GM12874 (cell line): ENCODE measurements around the gene MAN1C1.

Experiments
- TF ChIP-seq, protein P1 (sequence below): IDR thresholded peaks from 2 replicates; pipeline ENCODE4 v1.5.1; 2011; ENCODE audit warnings: low read depth, mild to moderate bottlenecking, control low read depth, low read length, moderate library complexity; ENCODE audit not compliant: insufficient read depth

MAN1C1 gene

DNA sequence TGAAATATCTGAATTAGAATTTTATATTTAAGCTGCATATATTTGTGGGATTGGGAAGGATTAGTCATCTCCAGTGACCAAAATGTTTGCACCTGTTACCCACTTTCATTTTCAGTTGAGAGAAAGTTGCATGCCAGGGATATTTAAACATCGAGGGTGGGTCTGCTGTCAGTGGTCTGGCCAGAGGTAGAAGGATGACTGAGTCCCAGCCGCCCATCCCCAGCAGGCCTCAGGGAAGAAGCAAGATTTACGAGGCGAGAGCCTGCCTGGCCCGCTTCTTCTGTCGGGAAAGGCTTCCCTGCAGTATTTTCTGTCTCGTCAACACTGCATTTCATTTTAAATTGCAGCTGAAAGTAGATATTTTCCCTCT is 1.4 kb upstream of the MAN1C1 start:
- TF ChIP-seq, protein P1, sequence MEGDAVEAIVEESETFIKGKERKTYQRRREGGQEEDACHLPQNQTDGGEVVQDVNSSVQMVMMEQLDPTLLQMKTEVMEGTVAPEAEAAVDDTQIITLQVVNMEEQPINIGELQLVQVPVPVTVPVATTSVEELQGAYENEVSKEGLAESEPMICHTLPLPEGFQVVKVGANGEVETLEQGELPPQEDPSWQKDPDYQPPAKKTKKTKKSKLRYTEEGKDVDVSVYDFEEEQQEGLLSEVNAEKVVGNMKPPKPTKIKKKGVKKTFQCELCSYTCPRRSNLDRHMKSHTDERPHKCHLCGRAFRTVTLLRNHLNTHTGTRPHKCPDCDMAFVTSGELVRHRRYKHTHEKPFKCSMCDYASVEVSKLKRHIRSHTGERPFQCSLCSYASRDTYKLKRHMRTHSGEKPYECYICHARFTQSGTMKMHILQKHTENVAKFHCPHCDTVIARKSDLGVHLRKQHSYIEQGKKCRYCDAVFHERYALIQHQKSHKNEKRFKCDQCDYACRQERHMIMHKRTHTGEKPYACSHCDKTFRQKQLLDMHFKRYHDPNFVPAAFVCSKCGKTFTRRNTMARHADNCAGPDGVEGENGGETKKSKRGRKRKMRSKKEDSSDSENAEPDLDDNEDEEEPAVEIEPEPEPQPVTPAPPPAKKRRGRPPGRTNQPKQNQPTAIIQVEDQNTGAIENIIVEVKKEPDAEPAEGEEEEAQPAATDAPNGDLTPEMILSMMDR: no peak

DNA sequence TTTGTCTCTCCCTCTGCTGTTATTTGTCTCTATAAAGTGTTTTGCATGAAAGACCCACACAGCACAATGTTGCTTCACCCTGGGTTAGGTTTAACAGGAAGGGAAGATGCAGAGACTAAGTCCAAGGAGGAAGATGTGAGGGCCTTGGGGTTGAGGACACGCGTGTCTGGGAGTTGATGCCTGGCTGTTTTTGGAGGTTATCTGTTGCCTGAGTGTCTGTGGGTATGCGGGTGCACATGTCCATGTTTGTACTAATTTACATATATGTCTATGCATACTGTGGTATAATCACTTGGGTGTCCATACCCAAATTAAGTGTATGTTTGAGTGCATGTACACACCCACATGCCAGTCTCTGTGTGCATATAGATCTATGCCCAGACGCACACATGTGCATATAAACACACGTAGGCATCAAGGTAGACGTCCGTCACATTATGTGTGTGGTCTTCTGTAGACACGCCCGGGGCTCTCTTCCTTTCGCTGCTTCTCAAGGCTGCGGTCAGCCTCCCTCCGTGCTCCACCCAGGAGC is 962 bp upstream of the MAN1C1 start:
- TF ChIP-seq, protein P1: no peak

DNA sequence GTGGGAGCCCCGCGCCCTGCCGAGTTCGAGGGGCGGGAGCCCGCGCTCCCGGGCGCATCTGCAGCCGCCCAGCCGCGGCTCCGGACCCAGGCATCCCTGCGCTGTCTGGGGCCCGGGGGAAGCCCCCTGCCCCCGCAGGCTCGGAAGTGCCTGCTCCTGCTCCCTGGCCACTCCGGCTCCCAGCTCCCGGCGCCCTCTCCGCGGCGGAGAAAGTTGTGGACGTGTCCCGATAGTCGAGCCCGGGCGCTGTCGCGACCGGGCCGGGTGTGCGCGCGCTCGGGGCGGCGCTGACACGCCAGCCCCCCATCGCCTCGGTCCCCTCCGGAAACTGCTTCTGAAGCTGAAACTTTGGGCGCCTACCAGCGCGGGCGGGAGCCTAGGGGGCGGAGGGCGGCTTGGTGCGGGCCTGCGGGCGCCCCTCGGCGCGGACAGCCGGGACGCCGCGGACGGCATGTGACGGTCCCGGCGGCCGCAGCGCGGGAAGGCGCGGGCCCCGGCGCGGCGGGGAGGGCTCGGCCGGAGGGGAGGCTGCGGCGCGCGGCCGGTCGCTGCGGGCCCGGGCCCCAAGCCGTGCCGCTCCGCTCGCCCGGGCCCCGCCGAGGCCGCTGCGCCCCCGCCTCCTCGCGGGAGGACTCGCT is 515 bp downstream of the MAN1C1 start:
- TF ChIP-seq, protein P1: no peak

DNA sequence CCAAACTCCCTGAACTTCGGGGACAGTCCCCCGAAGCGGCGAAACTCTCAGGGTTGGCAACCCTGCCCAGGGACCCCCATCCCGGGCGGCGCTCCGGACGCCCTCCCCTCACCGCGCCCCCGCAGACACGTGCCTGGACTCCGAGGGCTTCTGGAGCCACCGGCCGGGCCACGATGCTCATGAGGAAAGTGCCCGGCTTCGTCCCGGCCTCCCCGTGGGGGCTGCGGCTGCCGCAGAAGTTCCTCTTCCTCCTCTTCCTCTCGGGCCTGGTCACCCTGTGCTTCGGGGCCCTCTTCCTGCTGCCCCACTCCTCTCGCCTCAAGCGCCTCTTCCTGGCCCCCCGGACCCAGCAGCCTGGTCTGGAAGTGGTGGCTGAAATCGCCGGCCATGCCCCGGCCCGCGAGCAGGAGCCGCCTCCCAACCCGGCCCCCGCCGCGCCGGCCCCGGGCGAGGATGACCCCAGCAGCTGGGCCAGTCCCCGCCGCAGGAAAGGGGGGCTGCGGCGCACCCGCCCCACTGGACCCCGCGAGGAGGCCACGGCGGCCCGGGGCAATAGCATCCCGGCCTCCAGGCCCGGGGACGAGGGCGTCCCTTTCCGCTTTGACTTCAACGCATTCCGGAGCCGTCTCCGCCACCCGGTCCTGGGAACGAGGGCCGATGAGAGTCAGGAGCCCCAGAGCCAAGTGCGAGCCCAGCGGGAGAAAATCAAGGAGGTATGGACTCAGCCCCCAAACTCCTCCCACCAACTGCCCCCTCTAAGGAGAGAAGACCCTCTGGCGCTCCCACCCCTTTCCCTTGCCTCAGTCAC is 1.2 kb downstream of the MAN1C1 start:
- TF ChIP-seq, protein P1: no peak

DNA sequence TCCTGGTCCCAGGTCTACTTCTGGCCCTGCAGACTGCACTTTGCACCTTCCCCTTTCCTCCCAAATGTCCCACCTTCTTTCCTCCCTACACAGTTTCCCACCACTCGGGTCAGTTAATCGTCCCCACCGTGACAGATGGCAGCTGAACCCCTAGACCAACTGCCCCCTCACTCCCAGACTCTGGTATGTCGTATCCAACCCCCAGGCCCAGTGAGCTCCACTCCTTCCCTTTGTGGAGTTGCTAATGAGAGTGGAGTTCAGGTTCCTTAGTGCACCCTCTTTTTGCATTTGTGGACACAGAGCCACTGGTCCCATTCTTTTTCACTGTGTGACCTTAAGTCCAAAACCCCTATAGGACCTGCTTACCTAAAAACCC is 1.8 kb downstream of the MAN1C1 start:
- TF ChIP-seq, protein P1: no peak

DNA sequence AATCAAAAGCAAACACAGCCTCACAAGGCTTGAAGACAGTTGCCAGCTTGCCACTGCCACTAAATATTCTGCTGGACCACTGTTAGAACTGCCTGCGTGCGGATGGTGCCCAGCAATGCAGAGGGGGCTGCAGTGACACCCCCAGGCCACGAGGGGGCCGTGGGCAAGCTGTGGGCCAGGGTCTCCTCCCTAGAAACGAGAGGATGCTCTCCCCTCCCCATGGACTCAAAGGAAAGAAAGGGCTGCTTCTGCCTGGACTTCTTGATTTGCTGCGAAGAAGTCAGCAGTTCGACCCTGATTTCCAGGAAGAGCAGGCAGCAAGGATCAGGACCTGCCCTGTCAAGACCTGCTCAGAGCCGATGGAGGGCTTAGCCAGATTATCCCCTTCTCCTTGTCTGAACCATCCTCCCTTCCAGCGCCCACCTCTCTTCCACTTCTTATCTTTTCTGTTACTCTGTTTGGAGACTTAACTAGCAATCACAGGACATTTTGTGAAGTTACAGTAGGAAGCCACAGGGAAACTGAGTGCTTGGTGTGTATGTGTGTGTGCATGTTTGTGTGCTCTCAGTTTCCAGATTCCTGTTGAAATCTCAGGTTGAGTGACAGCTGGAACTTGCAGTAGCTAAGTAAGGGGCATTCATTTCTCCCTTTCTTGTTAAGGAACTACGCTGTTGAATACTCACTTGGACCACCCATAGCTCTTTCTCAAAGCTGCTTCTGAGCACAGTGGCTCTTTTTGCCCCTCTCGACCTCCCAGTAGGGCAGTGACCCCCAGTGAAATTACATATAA is 2.7 kb downstream of the MAN1C1 start:
- TF ChIP-seq, protein P1: peak; percentile 90

DNA sequence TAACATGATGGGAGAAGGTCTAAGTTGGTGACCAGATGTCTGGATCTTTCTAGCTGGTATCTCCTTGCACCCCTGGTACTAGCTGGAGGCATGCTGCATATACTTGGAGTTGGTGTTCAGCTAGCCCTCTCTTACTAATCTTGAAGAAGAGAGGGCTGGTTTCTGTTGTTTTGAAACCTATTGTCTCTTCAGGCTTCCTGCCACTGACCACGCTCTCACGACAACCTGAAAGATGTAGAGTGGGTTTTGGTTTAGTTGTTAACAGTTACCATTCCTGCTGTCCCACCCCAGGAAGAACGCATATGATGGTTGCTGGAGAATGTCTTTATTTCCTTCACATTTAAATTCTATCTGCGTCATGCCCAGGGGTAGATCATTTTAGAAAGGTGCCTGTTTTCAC is 3.6 kb downstream of the MAN1C1 start:
- TF ChIP-seq, protein P1: no peak
